ENCODE data around the gene ACOX2. TPM values are rescaled to one million over a fixed set of nuclear protein-coding genes. Genes with fewer than 3 reads are reported as not detected.

Gene ACOX2
- polyA plus RNA-seq (2012; ENCODE audit: insufficient read depth, insufficient read length, low read depth): not detected

GRCh38 chr3:58536501-58537411 lies at the start of gene ACOX2:
Gene ACOX2, minus strand, starts transcription at chr3:58537190. Its CDS starts 2,084 bp downstream, at chr3:58535106.
- TF ChIP-seq, protein P1, sequence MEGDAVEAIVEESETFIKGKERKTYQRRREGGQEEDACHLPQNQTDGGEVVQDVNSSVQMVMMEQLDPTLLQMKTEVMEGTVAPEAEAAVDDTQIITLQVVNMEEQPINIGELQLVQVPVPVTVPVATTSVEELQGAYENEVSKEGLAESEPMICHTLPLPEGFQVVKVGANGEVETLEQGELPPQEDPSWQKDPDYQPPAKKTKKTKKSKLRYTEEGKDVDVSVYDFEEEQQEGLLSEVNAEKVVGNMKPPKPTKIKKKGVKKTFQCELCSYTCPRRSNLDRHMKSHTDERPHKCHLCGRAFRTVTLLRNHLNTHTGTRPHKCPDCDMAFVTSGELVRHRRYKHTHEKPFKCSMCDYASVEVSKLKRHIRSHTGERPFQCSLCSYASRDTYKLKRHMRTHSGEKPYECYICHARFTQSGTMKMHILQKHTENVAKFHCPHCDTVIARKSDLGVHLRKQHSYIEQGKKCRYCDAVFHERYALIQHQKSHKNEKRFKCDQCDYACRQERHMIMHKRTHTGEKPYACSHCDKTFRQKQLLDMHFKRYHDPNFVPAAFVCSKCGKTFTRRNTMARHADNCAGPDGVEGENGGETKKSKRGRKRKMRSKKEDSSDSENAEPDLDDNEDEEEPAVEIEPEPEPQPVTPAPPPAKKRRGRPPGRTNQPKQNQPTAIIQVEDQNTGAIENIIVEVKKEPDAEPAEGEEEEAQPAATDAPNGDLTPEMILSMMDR (IDR thresholded peaks at IDR 0.05; ENCODE audit: low read depth, low read length): no peak

DNA sequence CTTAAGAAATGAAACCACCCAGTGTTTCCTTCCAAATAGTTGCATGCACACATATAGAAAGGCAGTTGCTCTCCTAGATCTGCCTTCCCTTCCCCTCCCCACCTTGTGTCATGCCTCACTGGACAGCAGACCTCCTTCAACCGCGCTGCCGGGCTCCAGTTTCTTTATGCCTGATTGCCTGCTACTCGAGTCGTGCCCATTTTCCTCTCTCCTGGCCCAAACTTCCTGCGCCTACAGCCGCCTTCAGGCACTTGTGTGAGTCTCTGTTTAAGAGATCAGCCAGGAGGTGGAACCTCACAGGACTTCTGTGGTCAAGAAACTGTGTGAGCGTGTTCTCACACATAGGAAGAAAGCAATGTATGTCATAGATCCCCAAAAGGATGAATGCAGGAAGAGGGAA lies 49.0 kb upstream of the ACOX2 start:
- Histone ChIP-seq H3K9me3 (no peaks in the 10 kb centered on the region), H3K4me3 (ENCODE audit: low read depth, low read length) (no peak overlapping the region; the same call in 1 of the 2 replicates), H3K4me1 (no peaks in the 10 kb centered on the region), H3K36me3 (no peaks in the 10 kb centered on the region), H3K27me3 (no peaks in the 10 kb centered on the region)
- TF ChIP-seq, protein P1 (IDR thresholded peaks at IDR 0.05; ENCODE audit: low read depth, low read length): no peak
- DNase-seq: no peak

More at GRCh38 chr3:58536501-58537411, at the start of gene ACOX2:
- no peaks in the 10 kb centered on the region for H3K4me1 ChIP-seq
- H3K4me3 ChIP-seq (ENCODE audit: low read depth, low read length): no peak within 1 kb of the TSS
- no peaks in the 10 kb centered on the region for H3K27me3 ChIP-seq
- H3K9me3 ChIP-seq: no peaks in the 10 kb centered on the region
- no peak for DNase-seq
- no peaks in the 10 kb centered on the region for H3K36me3 ChIP-seq

DNA sequence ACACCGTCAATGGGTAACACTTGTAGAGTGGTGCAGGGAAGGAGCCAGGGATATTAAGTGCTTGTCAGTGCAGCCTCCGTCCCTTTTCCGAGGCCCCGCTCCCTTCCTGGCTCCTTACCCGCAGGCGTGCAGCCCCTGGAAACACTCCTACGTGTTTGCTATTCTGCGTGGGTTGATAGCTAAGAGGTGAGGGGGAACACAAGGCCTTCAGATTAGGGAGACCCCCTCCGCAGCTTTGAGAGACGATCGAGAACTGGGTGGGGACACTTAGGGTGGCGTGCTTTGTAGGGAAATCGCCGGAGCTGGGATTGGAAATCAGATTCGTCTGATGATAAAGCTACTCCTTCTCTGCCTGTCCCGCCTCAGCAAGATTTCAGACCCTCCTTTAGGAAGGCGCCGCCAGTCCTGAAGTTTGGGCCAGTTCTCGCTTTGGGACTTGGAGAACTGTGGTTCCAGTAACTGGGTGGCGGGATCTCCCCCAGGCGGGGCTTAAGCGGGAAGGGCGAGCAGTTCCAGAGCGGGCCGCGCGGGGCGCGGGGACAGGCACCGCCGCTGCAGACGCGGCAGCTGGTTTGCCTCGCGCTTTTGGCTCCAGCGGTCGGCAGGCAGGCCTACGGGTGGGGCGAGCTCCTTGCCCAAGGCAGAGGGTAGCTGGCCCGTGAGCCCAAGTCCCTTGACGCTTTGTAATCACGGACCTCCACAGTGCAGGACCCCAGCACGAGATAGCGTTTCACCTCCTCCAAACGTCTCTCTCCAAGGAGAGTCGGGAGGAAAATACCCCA lies 48.2 kb upstream of the ACOX2 start:
- Histone ChIP-seq H3K27me3 (no peaks in the 10 kb centered on the region), H3K36me3 (no peaks in the 10 kb centered on the region), H3K4me3 (ENCODE audit: low read depth, low read length) (peak overlapping the region; percentile 76), H3K9me3 (no peaks in the 10 kb centered on the region), H3K4me1 (no peaks in the 10 kb centered on the region)
- TF ChIP-seq, protein P1 (IDR thresholded peaks at IDR 0.05; ENCODE audit: low read depth, low read length): peak; percentile 54
- DNase-seq: peak; percentile 82

- Histone ChIP-seq H3K4me3 (ENCODE audit: low read depth, low read length) (peak overlapping the region; percentile 76), H3K4me1 (no peaks in the 10 kb centered on the region), H3K36me3 (no peaks in the 10 kb centered on the region), H3K27me3 (no peaks in the 10 kb centered on the region), H3K9me3 (no peaks in the 10 kb centered on the region)
- TF ChIP-seq, protein P1 (IDR thresholded peaks at IDR 0.05; ENCODE audit: low read depth, low read length): no peak
- DNase-seq: no peak
Measured at GRCh38 chr3:58584690-58585004, 47.7 kb upstream of the ACOX2 start.

GRCh38 chr3:58581328-58582091 lies 44.5 kb upstream of the ACOX2 start:
- Histone ChIP-seq H3K4me3 (ENCODE audit: low read depth, low read length) (no peak overlapping the region), H3K4me1 (no peaks in the 10 kb centered on the region), H3K27me3 (no peaks in the 10 kb centered on the region)

More at GRCh38 chr3:58581328-58582091, 44.5 kb upstream of the ACOX2 start:
- TF ChIP-seq, protein P1 (IDR thresholded peaks at IDR 0.05; ENCODE audit: low read depth, low read length): no peak
- no peaks in the 10 kb centered on the region for H3K9me3 ChIP-seq
- H3K36me3 ChIP-seq: no peaks in the 10 kb centered on the region
- DNase-seq: no peak

Measured in BE2C (cell line).